H1 (cell line): ENCODE results near the gene DRAM1. TPM values are rescaled to one million over a fixed set of nuclear protein-coding genes. Genes with fewer than 3 reads are reported as not detected.

Experiments used
- CHD7 ChIP-seq: fragments of 300-600 bp; sonication (generic); IDR thresholded peaks from 2 replicates; pipeline ENCODE4 v1.7.1; 2012; ENCODE audit warnings: low read length, moderate library complexity, mild to moderate bottlenecking, inconsistent platforms; ENCODE audit not compliant: insufficient replicate concordance
- E2F6 ChIP-seq: IDR thresholded peaks from 2 replicates; pipeline ENCODE4 v1.6.1; 2012; ENCODE audit warnings: inconsistent platforms
- JUND ChIP-seq: IDR thresholded peaks from 2 replicates; pipeline ENCODE4 v1.6.1; 2011; ENCODE audit warnings: mild to moderate bottlenecking, improper control_type of control experiment, low read length
- KDM5A ChIP-seq: fragments of 200-600 bp; IDR thresholded peaks from 2 replicates; pipeline ENCODE4 v1.7.1; 2012; ENCODE audit warnings: mild to moderate bottlenecking, low read length, inconsistent platforms, mixed read lengths
- RAD21 ChIP-seq, 2 experiments: IDR thresholded peaks in 1 of 2; conservative IDR thresholded peaks in 1 of 2; 2 replicates each; pipeline ENCODE4 v1.6.1; 2011; ENCODE audit warnings: low read depth in 2 of 2, low read length in 2 of 2, improper control_type of control experiment in 1 of 2, inconsistent platforms in 1 of 2, mild to moderate bottlenecking in 1 of 2, moderate library complexity in 1 of 2
- polyA plus RNA-seq, 7 experiments: library from polyadenylated mRNA; depleted of rRNA in 3 of 7; stranded (reverse) in 5 of 7; unstranded in 2 of 7; fragments of >200 nt in 5 of 7; fragments of 200-250 nt in 2 of 7; gene quantifications; 1 replicate in 5 of 7; 2 replicates in 1 of 7; 4 replicates in 1 of 7; pipeline versions ENCODE4 v1.2.1 to v1.2.3, GENCODE V29; 2011 to 2013; ENCODE audit warnings: missing spikeins in 2 of 7, mixed read lengths in 2 of 7
- total RNA-seq: library from RNA; stranded (reverse); fragmentation: NEBNext Ultra II Directional; extraction: Animal tissue kit (Norgen Biotek cat#: 25700); gene quantifications from 2 replicates; pipeline ENCODE4 v1.2.1, GENCODE V29; 2021

The DRAM1 gene
- total and polyA plus RNA-seq, 2 of the 8 experiments (the other 6 are each of a cell fraction or from before 2014, with no cell fraction given): 4.6 to 6.2 TPM

- TF ChIP-seq CHD7 (no peak), KDM5A (no peak), E2F6 (no peak), JUND (no peak), RAD21 (IDR thresholded peaks at IDR 0.05 in 1 of 2, conservative IDR thresholded peaks at IDR 0.05 in 1 of 2; ENCODE audit: low read depth in 2 of 2, low read length in 2 of 2) (no peak)
Measured at GRCh38 chr12:101942250-101942605, 64.8 kb downstream of the DRAM1 start (continued).
